ENCODE measurements around the gene ADGRL2.

DNA sequence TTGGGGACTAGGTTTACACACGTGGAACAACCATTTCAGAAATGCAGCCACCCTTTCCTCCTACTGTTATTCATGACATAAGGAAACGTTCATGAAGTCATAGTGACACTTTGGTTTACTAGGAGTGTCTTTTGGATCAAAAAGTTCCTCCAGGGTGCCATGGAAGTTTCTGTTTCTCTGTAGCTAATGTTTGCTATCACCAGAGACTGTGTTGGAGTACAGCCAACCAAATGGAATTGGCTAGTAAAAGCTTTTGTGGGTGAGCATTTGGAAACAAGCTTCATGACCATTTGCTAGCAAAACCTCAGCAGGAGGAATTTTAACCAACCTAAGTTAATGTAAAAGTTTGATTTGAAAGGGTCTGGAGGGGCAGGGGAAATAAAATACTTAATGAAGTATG, 43.9 kb upstream of the ADGRL2 start:
- TF ChIP-seq, protein P1, sequence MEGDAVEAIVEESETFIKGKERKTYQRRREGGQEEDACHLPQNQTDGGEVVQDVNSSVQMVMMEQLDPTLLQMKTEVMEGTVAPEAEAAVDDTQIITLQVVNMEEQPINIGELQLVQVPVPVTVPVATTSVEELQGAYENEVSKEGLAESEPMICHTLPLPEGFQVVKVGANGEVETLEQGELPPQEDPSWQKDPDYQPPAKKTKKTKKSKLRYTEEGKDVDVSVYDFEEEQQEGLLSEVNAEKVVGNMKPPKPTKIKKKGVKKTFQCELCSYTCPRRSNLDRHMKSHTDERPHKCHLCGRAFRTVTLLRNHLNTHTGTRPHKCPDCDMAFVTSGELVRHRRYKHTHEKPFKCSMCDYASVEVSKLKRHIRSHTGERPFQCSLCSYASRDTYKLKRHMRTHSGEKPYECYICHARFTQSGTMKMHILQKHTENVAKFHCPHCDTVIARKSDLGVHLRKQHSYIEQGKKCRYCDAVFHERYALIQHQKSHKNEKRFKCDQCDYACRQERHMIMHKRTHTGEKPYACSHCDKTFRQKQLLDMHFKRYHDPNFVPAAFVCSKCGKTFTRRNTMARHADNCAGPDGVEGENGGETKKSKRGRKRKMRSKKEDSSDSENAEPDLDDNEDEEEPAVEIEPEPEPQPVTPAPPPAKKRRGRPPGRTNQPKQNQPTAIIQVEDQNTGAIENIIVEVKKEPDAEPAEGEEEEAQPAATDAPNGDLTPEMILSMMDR (conservative IDR thresholded peaks at IDR 0.05) = no peak
- TF ChIP-seq ZFX (IDR thresholded peaks at IDR 0.05) = no peak

All from C4-2B (cell line).